RPMI8226 (cell line): Measurements from ENCODE around the gene RIMBP3C.
"Not testable (repeated sequence)": the region's sequence is repeated elsewhere in the genome, so short reads cannot be mapped to it uniquely, and the experiment has no call there.

Experiments
- DNase-seq: peaks from one replicate; pipeline ENCODE4 v3.0.0-alpha.2; 2015

Gene RIMBP3C

DNA sequence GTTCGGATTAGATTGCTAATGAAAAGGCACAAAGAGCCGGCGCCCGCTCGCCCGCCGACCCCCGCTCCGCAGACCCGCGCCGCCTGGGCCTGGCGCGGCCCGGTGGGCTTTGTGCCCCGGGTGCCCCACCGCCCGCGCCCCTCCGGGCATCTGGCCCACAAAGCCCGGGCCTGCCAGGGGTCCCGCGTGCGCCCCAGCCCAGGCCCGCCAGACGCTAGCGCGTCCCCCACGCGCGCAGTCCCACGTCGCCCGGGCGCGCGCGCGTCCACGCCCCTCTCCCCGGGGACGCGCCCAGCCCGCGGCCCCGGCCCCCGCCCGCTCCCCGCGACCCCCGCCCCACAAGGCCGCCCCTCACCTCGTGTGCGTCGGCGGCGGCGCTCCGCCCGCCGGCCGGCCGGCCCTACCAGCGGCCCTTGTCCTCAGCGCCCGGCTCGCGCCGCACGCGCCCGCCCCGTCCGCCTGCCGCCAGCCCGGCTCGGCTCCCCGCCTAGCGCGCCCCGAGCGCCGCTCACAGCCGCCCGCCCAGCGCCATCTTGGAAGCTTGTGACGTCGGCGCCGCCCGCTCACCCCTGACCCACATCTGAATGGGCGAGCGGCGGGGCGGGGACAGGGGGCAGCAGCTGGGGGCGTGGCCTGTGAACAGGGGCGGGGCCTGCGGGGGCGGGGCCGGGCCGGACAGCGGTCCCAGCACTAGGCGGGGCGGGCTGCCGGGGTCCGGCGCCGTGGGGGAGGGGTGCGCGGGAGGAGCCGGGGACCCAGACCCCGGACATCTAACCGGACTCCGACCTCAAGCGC lies 34.1 kb downstream of the RIMBP3C start:
- not testable (repeated sequence) for DNase-seq

GRCh38 chr22:21516522-21516921 lies 34.7 kb downstream of the RIMBP3C start:
- not testable (repeated sequence) for DNase-seq

DNA sequence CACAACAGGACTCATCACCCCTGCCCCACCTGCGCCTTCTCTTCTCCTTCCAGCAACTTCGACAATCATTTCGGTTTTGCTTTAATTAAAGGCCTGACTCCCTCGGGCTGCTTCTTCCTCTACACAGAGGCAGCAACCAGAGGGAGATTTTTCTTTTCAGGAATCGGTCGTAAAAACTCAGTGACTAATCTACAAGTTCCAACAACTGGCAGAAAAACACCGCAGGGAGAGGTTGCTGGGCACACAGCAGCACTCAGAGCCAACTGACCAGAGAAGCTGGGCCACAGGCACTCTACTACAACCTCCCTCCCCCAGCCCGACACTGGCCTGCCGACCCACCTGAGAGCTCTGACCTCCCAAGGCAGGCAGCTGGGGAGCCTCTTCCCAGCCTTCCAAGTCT lies 36.0 kb downstream of the RIMBP3C start:
- not testable (repeated sequence) for DNase-seq

DNA sequence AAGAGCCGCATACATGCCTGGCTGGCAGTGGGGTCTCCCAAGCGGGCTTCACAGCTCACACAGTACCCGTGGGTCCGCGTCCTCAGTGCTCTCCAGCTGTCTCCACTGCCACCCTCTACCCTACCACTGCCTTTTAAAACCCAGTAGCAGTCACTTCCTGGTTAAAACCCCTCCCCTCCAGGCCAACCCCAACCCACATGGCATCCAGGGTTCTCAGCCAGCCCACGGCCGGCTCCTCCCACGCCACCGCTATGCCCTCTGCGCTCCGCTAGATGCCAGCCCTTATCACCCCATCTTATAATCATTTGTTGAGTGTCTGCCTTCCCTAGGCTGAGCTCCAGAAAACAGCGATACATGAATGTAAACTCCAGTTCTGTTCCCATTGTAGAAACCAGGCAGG lies 37.1 kb downstream of the RIMBP3C start:
- not testable (repeated sequence) for DNase-seq

DNA sequence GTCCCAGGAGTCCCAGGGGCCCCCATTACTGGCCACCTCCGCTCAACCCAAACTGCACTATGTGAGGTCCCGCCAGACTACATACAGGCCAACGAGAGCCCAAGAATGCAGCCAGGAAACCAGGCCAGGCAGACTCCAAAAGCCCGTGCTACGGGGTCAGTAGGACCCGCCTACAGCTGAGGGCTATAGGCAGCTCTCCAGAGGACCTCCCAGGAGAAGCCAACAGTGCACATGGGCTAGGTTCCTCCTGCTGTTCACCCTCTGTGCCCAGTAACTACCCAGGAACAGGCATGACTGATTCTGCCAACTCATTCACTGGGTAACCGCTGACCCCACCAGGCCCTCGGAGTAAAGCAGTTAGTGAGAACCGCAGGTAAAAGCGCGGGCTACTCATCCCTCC lies 39.2 kb downstream of the RIMBP3C start:
- not testable (repeated sequence) for DNase-seq

- not testable (repeated sequence) for DNase-seq
These were observed 40.9 kb downstream of the RIMBP3C start for GRCh38 chr22:21510397-21510796.

- not testable (repeated sequence) for DNase-seq
These were observed 51.4 kb downstream of the RIMBP3C start for GRCh38 chr22:21499623-21500506.

GRCh38 chr22:21498489-21498888 lies 52.8 kb downstream of the RIMBP3C start:
- DNase-seq, result not testable (repeated sequence)

DNA sequence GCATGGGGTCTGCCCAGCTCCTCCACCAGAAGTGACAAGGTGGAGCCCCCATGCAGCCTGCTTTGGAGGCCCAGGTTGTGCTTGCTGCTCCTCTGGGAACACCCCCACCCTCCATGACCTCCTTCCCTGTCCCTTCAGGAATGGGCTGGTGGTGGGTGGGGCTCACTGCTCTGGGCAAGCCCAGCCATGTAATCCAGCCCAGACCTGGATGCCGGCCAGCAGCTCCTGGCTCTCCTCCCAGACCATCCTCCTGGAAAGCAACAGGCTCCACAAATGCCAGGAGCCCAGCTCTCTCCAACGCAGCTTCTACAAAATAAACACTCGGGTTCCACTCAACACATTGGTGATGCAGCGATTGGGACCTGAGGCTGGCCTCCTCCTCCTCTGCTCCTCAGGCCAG lies 53.3 kb downstream of the RIMBP3C start:
- not testable (repeated sequence) for DNase-seq
